HepG2 (cell line): ENCODE results near the gene RBBP6. TPM values are rescaled to one million over a fixed set of nuclear protein-coding genes. Genes with fewer than 3 reads are reported as not detected.

Experiments used
- CHD2 ChIP-seq: IDR thresholded peaks from 2 replicates; pipeline ENCODE4 v1.6.1; 2011; ENCODE audit warnings: low read depth, low read length, improper control_type of control experiment
- FOSL2 ChIP-seq: sonication (generic); formaldehyde crosslinking; IDR thresholded peaks from 2 replicates; pipeline ENCODE4 v1.4.0; 2020; ENCODE audit warnings: missing genetic modification reagents
- GATAD2A ChIP-seq: IDR thresholded peaks from 2 replicates; pipeline ENCODE4 v1.6.1; 2016
- HDAC2 ChIP-seq: sonication (generic); formaldehyde crosslinking; IDR thresholded peaks from 2 replicates; pipeline ENCODE4 v1.4.0; 2020; ENCODE audit warnings: missing genetic modification reagents
- HOXD1 ChIP-seq: sonication (generic); formaldehyde crosslinking; IDR thresholded peaks from 2 replicates; pipeline ENCODE4 v1.5.0; 2020; ENCODE audit warnings: missing genetic modification reagents
- MXD4 ChIP-seq: IDR thresholded peaks from 2 replicates; pipeline ENCODE4 v1.6.1; 2016; ENCODE audit warnings: mild to moderate bottlenecking, missing biosample characterization, missing genetic modification reagents
- NKX3-1 ChIP-seq: sonication (generic); formaldehyde crosslinking; IDR thresholded peaks from 2 replicates; pipeline ENCODE4 v1.5.0; 2020; ENCODE audit warnings: missing genetic modification reagents
- PHF21A ChIP-seq: sonication (generic); formaldehyde crosslinking; IDR thresholded peaks from 2 replicates; pipeline ENCODE4 v1.5.0; 2020; ENCODE audit warnings: mild to moderate bottlenecking, missing genetic modification reagents
- POLR2G ChIP-seq: fragments of 200-400 bp; formaldehyde crosslinking; IDR thresholded peaks from 2 replicates; pipeline ENCODE4 v1.6.1; 2018; ENCODE audit warnings: mild to moderate bottlenecking, low read depth, low read length, moderate library complexity
- RFX3 ChIP-seq: IDR thresholded peaks from 2 replicates; pipeline ENCODE4 v1.6.1; 2016; ENCODE audit warnings: missing biosample characterization, missing genetic modification reagents
- TGIF2 ChIP-seq: IDR thresholded peaks from 2 replicates; pipeline ENCODE4 v1.6.1; 2016; ENCODE audit warnings: control low read depth, missing compliant biosample characterization
- ZBTB42 ChIP-seq: sonication (generic); formaldehyde crosslinking; IDR thresholded peaks from 2 replicates; pipeline ENCODE4 v1.5.0; 2020; ENCODE audit warnings: mild to moderate bottlenecking, missing genetic modification reagents
- ZFP37 ChIP-seq: sonication (generic); formaldehyde crosslinking; IDR thresholded peaks from 2 replicates; pipeline ENCODE4 v1.4.0; 2020; ENCODE audit warnings: missing genetic modification reagents, borderline replicate concordance
- ZNF124 ChIP-seq: sonication (generic); formaldehyde crosslinking; IDR thresholded peaks from 2 replicates; pipeline ENCODE4 v1.4.0; 2020; ENCODE audit warnings: missing genetic modification reagents
- ZNF20 ChIP-seq: sonication (generic); formaldehyde crosslinking; IDR thresholded peaks from 2 replicates; pipeline ENCODE4 v1.4.0; 2020; ENCODE audit warnings: mild to moderate bottlenecking, moderate library complexity, missing genetic modification reagents
- ZNF350 ChIP-seq: sonication (generic); formaldehyde crosslinking; IDR thresholded peaks from 2 replicates; pipeline ENCODE4 v1.4.0; 2020; ENCODE audit warnings: mild to moderate bottlenecking, low read depth, missing genetic modification reagents, borderline replicate concordance
- ZNF430 ChIP-seq: sonication (generic); formaldehyde crosslinking; IDR thresholded peaks from 2 replicates; pipeline ENCODE4 v1.9.0; 2021; ENCODE audit warnings: mild to moderate bottlenecking, missing genetic modification reagents
- ZNF501 ChIP-seq: sonication (generic); formaldehyde crosslinking; IDR thresholded peaks from 2 replicates; pipeline ENCODE4 v1.5.1; 2020; ENCODE audit warnings: mild to moderate bottlenecking, moderate library complexity, missing genetic modification reagents
- ZNF552 ChIP-seq: sonication (generic); formaldehyde crosslinking; IDR thresholded peaks from 2 replicates; pipeline ENCODE4 v1.9.0; 2022; ENCODE audit warnings: missing genetic modification reagents, mild to moderate bottlenecking, borderline replicate concordance
- polyA plus RNA-seq, 8 experiments: library from polyadenylated mRNA; depleted of rRNA in 3 of 8; stranded (reverse) in 7 of 8; unstranded in 1 of 8; fragments of >200 nt; fragmentation: Illumina TruSeq in 4 of 8; extraction: Trizol in 4 of 8; gene quantifications; 2 replicates each; pipeline versions ENCODE4 v1.2.1 to v1.2.3, GENCODE V29; 2011 to 2016; ENCODE audit warnings: low read depth in 4 of 8, missing spikeins in 1 of 8, mixed read lengths in 1 of 8; ENCODE audit not compliant: insufficient read depth in 1 of 8
- total RNA-seq, 5 experiments: library from RNA; depleted of rRNA; stranded (reverse); fragments of >200 nt; fragmentation: Illumina TruSeq; extraction: Trizol; gene quantifications; 2 replicates each; pipeline ENCODE4 v1.2.3, GENCODE V29; 2016; ENCODE audit warnings: low read depth in 1 of 5
- TF ChIP-seq, protein P1 (sequence below): IDR thresholded peaks from 2 replicates; pipeline ENCODE4 v1.4.0; 2020; ENCODE audit warnings: mild to moderate bottlenecking, missing genetic modification reagents
- TF ChIP-seq, protein P2 (sequence below): sonication (generic); formaldehyde crosslinking; IDR thresholded peaks from 2 replicates; pipeline ENCODE4 v1.4.0; 2020; ENCODE audit warnings: missing genetic modification reagents, borderline replicate concordance
- TF ChIP-seq, protein P3 (sequence below): IDR thresholded peaks from 2 replicates; pipeline ENCODE4 v1.6.1; 2016; ENCODE audit warnings: missing biosample characterization, missing genetic modification reagents, low read depth
- TF ChIP-seq, protein P4 (sequence below): sonication (generic); formaldehyde crosslinking; IDR thresholded peaks from 2 replicates; pipeline ENCODE4 v1.4.0; 2020; ENCODE audit warnings: mild to moderate bottlenecking, missing genetic modification reagents

Gene RBBP6
- total and polyA plus RNA-seq, 2 of the 13 experiments (the other 11 are each of a cell fraction or from before 2014, with no cell fraction given), result 37.1 to 70.9 TPM

DNA sequence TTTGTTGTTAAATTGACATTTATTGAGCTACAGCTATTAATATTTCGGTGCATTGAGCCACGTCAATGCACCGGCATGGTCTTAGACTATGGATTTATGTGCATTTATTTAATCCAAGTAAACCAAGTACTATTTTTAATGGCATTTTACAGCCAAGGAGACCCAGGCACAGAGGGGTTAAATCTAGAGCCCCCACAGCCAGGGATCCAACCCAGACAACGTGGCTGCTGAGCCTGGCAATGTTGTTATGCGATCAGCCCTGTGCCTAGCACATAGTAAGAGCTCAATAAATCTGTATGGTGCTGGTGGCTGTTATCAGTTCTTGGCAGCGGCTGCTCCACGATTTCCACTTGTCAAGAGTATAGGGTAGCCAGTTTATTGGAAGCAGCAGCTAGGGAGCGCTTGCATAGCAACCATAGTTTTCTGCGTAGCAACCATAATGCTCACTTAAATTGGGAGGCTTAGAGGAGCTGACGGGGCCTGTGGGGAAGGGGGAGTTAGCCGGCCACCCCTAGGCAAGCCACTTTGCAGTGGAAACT lies 541 bp upstream of the RBBP6 start (continued):
- TF ChIP-seq, protein P1, sequence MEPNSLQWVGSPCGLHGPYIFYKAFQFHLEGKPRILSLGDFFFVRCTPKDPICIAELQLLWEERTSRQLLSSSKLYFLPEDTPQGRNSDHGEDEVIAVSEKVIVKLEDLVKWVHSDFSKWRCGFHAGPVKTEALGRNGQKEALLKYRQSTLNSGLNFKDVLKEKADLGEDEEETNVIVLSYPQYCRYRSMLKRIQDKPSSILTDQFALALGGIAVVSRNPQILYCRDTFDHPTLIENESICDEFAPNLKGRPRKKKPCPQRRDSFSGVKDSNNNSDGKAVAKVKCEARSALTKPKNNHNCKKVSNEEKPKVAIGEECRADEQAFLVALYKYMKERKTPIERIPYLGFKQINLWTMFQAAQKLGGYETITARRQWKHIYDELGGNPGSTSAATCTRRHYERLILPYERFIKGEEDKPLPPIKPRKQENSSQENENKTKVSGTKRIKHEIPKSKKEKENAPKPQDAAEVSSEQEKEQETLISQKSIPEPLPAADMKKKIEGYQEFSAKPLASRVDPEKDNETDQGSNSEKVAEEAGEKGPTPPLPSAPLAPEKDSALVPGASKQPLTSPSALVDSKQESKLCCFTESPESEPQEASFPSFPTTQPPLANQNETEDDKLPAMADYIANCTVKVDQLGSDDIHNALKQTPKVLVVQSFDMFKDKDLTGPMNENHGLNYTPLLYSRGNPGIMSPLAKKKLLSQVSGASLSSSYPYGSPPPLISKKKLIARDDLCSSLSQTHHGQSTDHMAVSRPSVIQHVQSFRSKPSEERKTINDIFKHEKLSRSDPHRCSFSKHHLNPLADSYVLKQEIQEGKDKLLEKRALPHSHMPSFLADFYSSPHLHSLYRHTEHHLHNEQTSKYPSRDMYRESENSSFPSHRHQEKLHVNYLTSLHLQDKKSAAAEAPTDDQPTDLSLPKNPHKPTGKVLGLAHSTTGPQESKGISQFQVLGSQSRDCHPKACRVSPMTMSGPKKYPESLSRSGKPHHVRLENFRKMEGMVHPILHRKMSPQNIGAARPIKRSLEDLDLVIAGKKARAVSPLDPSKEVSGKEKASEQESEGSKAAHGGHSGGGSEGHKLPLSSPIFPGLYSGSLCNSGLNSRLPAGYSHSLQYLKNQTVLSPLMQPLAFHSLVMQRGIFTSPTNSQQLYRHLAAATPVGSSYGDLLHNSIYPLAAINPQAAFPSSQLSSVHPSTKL (CRISPR knock-in tag), result no peak
- TF ChIP-seq, protein P2, sequence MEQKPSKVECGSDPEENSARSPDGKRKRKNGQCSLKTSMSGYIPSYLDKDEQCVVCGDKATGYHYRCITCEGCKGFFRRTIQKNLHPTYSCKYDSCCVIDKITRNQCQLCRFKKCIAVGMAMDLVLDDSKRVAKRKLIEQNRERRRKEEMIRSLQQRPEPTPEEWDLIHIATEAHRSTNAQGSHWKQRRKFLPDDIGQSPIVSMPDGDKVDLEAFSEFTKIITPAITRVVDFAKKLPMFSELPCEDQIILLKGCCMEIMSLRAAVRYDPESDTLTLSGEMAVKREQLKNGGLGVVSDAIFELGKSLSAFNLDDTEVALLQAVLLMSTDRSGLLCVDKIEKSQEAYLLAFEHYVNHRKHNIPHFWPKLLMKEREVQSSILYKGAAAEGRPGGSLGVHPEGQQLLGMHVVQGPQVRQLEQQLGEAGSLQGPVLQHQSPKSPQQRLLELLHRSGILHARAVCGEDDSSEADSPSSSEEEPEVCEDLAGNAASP (CRISPR knock-in tag), result no peak
- no peak for TF ChIP-seq ZNF552 (CRISPR knock-in tag)
- TF ChIP-seq TGIF2 (CRISPR knock-in tag), result 0 out of 2 replicates have a peak, but pooled peaks have one; percentile 15
- TF ChIP-seq ZNF20 (CRISPR knock-in tag), result no peak
- TF ChIP-seq PHF21A (CRISPR knock-in tag), result 0 out of 2 replicates have a peak, but pooled peaks have one; percentile 46
- TF ChIP-seq ZBTB42 (CRISPR knock-in tag), result no peak
- TF ChIP-seq FOSL2 (CRISPR knock-in tag), result no peak
- TF ChIP-seq ZFP37 (CRISPR knock-in tag), result 0 out of 2 replicates have a peak, but pooled peaks have one; percentile 33
- TF ChIP-seq, protein P3, sequence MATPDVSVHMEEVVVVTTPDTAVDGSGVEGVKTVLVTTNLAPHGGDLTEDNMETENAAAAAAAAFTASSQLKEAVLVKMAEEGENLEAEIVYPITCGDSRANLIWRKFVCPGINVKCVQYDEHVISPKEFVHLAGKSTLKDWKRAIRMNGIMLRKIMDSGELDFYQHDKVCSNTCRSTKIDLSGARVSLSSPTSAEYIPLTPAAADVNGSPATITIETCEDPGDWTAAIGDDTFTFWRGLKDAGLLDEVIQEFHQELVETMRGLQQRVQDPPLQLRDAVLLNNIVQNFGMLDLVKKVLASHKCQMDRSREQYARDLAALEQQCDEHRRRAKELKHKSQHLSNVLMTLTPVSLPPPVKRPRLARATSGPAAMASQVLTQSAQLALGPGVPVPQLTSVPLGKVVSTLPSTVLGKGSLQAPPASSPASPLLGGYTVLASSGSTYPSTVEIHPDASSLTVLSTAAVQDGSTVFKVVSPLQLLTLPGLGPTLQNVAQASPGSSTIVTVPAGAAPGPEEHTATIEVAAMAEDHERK, result no peak
- TF ChIP-seq MXD4 (CRISPR knock-in tag), result no peak
- TF ChIP-seq ZNF501, result peak; percentile 68; the same call in 1 of the 2 replicates
- no peak for TF ChIP-seq POLR2G
- no peak for TF ChIP-seq CHD2
- TF ChIP-seq ZNF124 (CRISPR knock-in tag), result no peak
- TF ChIP-seq ZNF350, result no peak
- peak; percentile 80 for TF ChIP-seq RFX3 (CRISPR knock-in tag)
- 0 out of 2 replicates have a peak, but pooled peaks have one; percentile 1 for TF ChIP-seq HDAC2 (CRISPR knock-in tag)
- no peak for TF ChIP-seq GATAD2A (CRISPR knock-in tag)
- TF ChIP-seq, protein P4, sequence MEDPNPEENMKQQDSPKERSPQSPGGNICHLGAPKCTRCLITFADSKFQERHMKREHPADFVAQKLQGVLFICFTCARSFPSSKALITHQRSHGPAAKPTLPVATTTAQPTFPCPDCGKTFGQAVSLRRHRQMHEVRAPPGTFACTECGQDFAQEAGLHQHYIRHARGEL (CRISPR knock-in tag), result no peak
- TF ChIP-seq HOXD1 (CRISPR knock-in tag), result no peak; the same call in 1 of the 2 replicates
- no peak for TF ChIP-seq NKX3-1 (CRISPR knock-in tag)
- TF ChIP-seq ZNF430 (CRISPR knock-in tag), result peak; percentile 5; the same call in 1 of the 2 replicates
